NB4 (cell line): ENCODE data around the gene KRTAP12-4.

ENCODE experiments used
- CTCF ChIP-seq: IDR thresholded peaks from one replicate; pipeline ENCODE4 v1.5.1; 2012; ENCODE audit warnings: low read depth, low read length
- MYC ChIP-seq: IDR thresholded peaks from 2 replicates; pipeline ENCODE4 v1.6.1; 2011; ENCODE audit warnings: low read depth, low read length
- POLR2A ChIP-seq: IDR thresholded peaks from 2 replicates; pipeline ENCODE4 v1.6.1; 2011; ENCODE audit warnings: mild to moderate bottlenecking; ENCODE audit not compliant: insufficient read length; ENCODE audit errors: extremely low read depth
- TF ChIP-seq, protein P1 (sequence below): IDR thresholded peaks from 2 replicates; pipeline ENCODE4 v1.6.1; 2011; ENCODE audit warnings: low read depth, low read length

- no peak for TF ChIP-seq CTCF
- no peak for TF ChIP-seq POLR2A
- TF ChIP-seq, protein P1, sequence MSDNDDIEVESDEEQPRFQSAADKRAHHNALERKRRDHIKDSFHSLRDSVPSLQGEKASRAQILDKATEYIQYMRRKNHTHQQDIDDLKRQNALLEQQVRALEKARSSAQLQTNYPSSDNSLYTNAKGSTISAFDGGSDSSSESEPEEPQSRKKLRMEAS: no peak
- TF ChIP-seq MYC: no peak
Measured at GRCh38 chr21:44639331-44639655, 15.2 kb downstream of the KRTAP12-4 start.
